Heart right ventricle (tissue), 16 donors: ENCODE data around the gene ADGRL3. TPM values are rescaled to one million over a fixed set of nuclear protein-coding genes. Genes with fewer than 3 reads are reported as not detected.

Source experiments
- ATAC-seq, 8 donors: fragments of 200-7000 bp; cut with Tn5 transposase; one replicate each; pipeline ENCODE4 v1.9.1; 2020; ENCODE audit warnings: mild to moderate bottlenecking in 8 of 8, moderate library complexity in 8 of 8, moderate number of reproducible peaks in 1 of 8
- DNase-seq, 2 donors: peaks; one replicate each; pipeline ENCODE4 v3.0.0-alpha.2; 2020
- H3K27ac ChIP-seq, 10 donors: fragments of 200-600 bp; sonication (generic) in 2 of 10; one replicate each; pipeline versions ENCODE4 v1.5.0 to v1.8.0; 2020 to 2022; ENCODE audit warnings: mild to moderate bottlenecking in 3 of 10
- H3K27me3 ChIP-seq, 7 donors: fragments of 200-600 bp; one replicate each; pipeline ENCODE4 v1.8.0; 2021 to 2022; ENCODE audit warnings: mild to moderate bottlenecking in 2 of 7
- H3K36me3 ChIP-seq, 9 donors: fragments of 200-600 bp; sonication (generic) in 1 of 9; one replicate each; pipeline versions ENCODE4 v1.5.0 to v1.8.0; 2020 to 2022; ENCODE audit warnings: mild to moderate bottlenecking in 2 of 9
- H3K4me1 ChIP-seq, 9 donors: fragments of 200-600 bp; sonication (generic) in 1 of 9; one replicate each; pipeline versions ENCODE4 v1.5.0 to v1.8.0; 2020 to 2022; ENCODE audit warnings: mild to moderate bottlenecking in 4 of 9
- H3K4me3 ChIP-seq, 10 donors: fragments of 200-600 bp; sonication (generic) in 2 of 10; one replicate each; pipeline versions ENCODE4 v1.5.0 to v1.8.0; 2020 to 2022; ENCODE audit warnings: mild to moderate bottlenecking in 7 of 10, moderate library complexity in 2 of 10
- H3K9me3 ChIP-seq, 11 donors: fragments of 200-600 bp in 10 of 11; sonication (generic) in 2 of 11; one replicate each; pipeline versions ENCODE4 v1.5.0 to v1.8.0; 2013 to 2022; ENCODE audit warnings: mild to moderate bottlenecking in 2 of 11, control low read depth in 1 of 11, moderate library complexity in 1 of 11
- WGBS, 2 donors: extraction: QIAGEN DNeasy Blood & Tissue Kit; methylation state at CpG; one replicate each; pipeline ENCODE4 v1.1.7; 2013; ENCODE audit warnings: inconsistent platforms in 1 of 2; 5-methylcytosine and 5-hydroxymethylcytosine counted together
- intact Hi-C, 10 donors: fragments of 100-400 bp; cut with DNase I; formaldehyde crosslinking; loops; one replicate each; pipeline versions ENCODE4 v1.11.1 to v1.14.2; 2022
- polyA plus RNA-seq, 2 donors: library from polyadenylated mRNA; stranded (reverse); fragments of 200-250 nt; gene quantifications; one replicate each; pipeline ENCODE4 v1.2.3, GENCODE V29; 2013
- total RNA-seq, 10 donors: library from RNA; stranded (reverse); fragmentation: NEBNext Ultra II Directional in 3 of 10; extraction: Animal tissue kit (Norgen Biotek cat#: 25700) in 3 of 10; gene quantifications; one replicate each; pipeline versions ENCODE4 v1.2.1 to v1.2.4, GENCODE V29; 2021 to 2023
- TF ChIP-seq, protein P1 (sequence below), 9 donors: fragments of 200-600 bp; sonication (generic) in 2 of 9; IDR thresholded peaks; one replicate each; pipeline versions ENCODE4 v1.5.0 to v1.8.0; 2021 to 2022; ENCODE audit warnings: antibody characterized with exemption in 9 of 9, mild to moderate bottlenecking in 5 of 9, moderate library complexity in 1 of 9
- donor health status: Arrhythmogenic right ventricular cardiomyopathy.
- donor health status: ischemic (EF 13 %, LVEDD 7.1; RV severe dilation, severe dysfunction).
- donor health status: healthy with polysubstance abuse.
- donor health status: DM: no; HTN: yes; CAD: no.
- donor health status: DM: no; HTN: no; CAD: no.
- donor health status: ischemic (EF 25% LVEDD 6.9; RV normal size, moderate dysfunction).
- donor health status: ischemic (EF 25% LVEDD 5.7; RV mildly dilated, moderate dysfunction).
- donor health status: healthy.
- donor health status: DM: yes; HTN: yes; CAD: no.
- donor health status: Ischemic cardiomyopathy.
- donor health status: ischemic (EF 35%, LVEDD 5.7; RV mildly dilated, moderate dysfunction).
- donor health status: nonischemic (EF 11% LVEDD 7.7; RV severe dilation, severe dysfunction).
- donor health status: DM: yes; HTN: yes; CAD: no.
- donor health status: PGD.
- donor health status: ischemic (EF 29% LVEDD 5.4; RV normal size, mild dysfunction).
- donor health status: nonischemic (EF 23%, LVEDD 6.1; RV moderate dilation, normal function).

ADGRL3 gene
- total and polyA plus RNA-seq, 12 donors, result 0.36 to 20.9 (median 4.6) TPM

DNA sequence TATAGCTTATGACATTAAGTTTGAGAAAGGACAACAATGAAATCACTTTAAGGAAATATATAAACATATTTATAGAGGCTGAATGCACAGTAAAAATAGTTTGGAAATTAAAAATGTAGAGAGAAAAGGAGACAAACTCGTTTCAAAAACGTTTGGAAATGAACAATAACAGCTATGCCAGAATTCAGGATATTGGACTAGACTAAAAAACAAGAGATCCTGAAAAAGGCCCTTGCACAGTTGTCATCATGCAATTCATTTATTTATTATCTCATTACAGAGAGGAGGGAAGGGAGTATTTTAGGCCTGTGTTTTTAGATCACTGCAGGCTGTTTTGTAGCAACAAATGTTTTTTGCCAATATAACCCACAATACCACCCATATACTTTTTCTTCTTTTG is 527.2 kb downstream of the ADGRL3 start:
- no peaks in the 10 kb centered on the region for H3K4me1 ChIP-seq
- TF ChIP-seq, protein P1, sequence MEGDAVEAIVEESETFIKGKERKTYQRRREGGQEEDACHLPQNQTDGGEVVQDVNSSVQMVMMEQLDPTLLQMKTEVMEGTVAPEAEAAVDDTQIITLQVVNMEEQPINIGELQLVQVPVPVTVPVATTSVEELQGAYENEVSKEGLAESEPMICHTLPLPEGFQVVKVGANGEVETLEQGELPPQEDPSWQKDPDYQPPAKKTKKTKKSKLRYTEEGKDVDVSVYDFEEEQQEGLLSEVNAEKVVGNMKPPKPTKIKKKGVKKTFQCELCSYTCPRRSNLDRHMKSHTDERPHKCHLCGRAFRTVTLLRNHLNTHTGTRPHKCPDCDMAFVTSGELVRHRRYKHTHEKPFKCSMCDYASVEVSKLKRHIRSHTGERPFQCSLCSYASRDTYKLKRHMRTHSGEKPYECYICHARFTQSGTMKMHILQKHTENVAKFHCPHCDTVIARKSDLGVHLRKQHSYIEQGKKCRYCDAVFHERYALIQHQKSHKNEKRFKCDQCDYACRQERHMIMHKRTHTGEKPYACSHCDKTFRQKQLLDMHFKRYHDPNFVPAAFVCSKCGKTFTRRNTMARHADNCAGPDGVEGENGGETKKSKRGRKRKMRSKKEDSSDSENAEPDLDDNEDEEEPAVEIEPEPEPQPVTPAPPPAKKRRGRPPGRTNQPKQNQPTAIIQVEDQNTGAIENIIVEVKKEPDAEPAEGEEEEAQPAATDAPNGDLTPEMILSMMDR (IDR thresholded peaks at IDR 0.05), result no peak
- H3K27ac ChIP-seq, result no peak overlapping the region
- H3K9me3 ChIP-seq, result no peaks in the 10 kb centered on the region
- DNase-seq (no peak), ATAC-seq (no peak)
- no peak overlapping the region for H3K4me3 ChIP-seq
- intact Hi-C loops, result no loop called here
- 39 to 53% methylated on average over 2 of the region's 2 CpGs for WGBS, 2 donors
- no peaks in the 10 kb centered on the region for H3K27me3 ChIP-seq
- H3K36me3 ChIP-seq, result no peaks in the 10 kb centered on the region

DNA sequence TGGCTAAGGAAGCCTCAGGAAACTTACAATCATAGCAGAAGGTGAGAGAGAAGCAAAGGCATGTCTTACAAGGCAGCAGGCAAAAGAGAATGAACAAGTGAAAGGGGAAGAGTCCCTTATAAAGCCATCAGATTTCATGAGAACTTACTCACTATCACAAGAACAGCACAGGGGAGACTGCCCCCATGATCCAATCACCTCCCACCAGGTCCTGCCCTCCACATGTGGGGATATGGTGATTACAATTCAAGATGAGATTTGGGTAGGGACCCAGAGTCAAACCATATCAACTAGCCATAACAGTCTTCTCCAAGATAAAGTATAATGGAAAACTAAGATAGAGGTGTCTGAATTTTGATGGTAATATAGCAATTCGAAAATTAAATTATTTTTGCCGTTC is 534.3 kb downstream of the ADGRL3 start:
- H3K9me3 ChIP-seq, result no peaks in the 10 kb centered on the region
- 86 to 91% methylated on average over 2 of the region's 2 CpGs for WGBS, 2 donors
- H3K36me3 ChIP-seq, result no peaks in the 10 kb centered on the region
- H3K27ac ChIP-seq, result no peak overlapping the region
- no peak overlapping the region for H3K4me3 ChIP-seq
- no peak for ATAC-seq
- no peaks in the 10 kb centered on the region for H3K27me3 ChIP-seq
- intact Hi-C loops, result no loop called here
- TF ChIP-seq, protein P1 (IDR thresholded peaks at IDR 0.05), result no peak
- no peak for DNase-seq
- H3K4me1 ChIP-seq, result no peaks in the 10 kb centered on the region

DNA sequence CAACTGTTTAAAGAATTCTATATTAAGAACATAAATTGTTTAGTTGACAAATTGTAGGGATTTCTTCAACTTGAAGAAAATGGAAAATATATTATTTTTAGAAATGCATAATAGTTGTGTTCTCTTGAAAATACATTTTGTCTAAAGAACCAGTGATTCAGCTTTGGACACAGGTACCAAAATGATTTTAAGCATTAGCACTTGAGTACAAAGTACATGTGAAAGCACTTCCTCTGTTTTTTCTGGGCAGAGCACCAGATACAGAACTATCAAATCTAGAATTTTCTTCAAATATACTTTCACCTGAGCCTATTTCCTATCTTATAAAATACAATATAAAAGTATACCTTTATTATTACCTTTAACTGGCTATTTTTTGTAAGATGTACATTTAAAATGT is 539.8 kb downstream of the ADGRL3 start:
- intact Hi-C loops, result loop anchor here in 1 of 10 donors (5.0 kb wide), 1 partner anchor 247 kb away; no protein-coding TSS in a partner anchor
- Histone ChIP-seq H3K4me1 (peaks cover 0 to 17% (median 0%) of the 10 kb centered on the region in 9 donors), H3K4me3 (no peak overlapping the region), H3K36me3 (no peaks in the 10 kb centered on the region), H3K27me3 (no peaks in the 10 kb centered on the region), H3K9me3 (peaks cover 0 to 11% (median 0%) of the 10 kb centered on the region in 11 donors), H3K27ac (no peak overlapping the region)
- TF ChIP-seq, protein P1 (IDR thresholded peaks at IDR 0.05), result no peak
- no peak for DNase-seq
- ATAC-seq, result no peak

DNA sequence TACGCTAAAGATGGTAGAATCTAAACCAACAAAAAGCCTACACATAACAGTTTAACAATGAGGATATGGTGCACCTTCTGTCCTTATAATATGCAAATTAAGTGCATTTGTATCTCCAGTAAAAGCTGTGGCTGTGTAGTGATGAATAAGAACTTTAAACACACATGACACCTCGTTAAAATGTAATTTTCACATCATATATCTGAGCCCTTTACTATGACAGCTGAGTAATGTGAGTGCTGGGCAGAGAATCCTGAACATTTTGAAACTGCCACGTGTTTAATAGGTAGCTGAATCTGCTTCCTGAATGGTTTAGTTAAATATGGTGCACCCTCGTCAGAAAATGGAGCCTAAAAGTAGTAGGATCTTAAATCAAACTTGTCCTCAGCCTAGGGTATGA is 540.8 kb downstream of the ADGRL3 start:
- intact Hi-C loops, result loop anchor here in 1 of 10 donors (5.0 kb wide), 1 partner anchor 246 kb away; no protein-coding TSS in a partner anchor
- peak overlapping the region in 1 of 10 donors; percentile 28 for H3K4me3 ChIP-seq
- H3K4me1 ChIP-seq, result peaks cover 0 to 17% (median 0%) of the 10 kb centered on the region in 9 donors
- no peaks in the 10 kb centered on the region for H3K27me3 ChIP-seq
- TF ChIP-seq, protein P1 (IDR thresholded peaks at IDR 0.05), result no peak
- peak overlapping the region in 3 of 10 donors; percentile 39 to 58 (median 45) for H3K27ac ChIP-seq
- DNase-seq, result no peak
- H3K36me3 ChIP-seq, result no peaks in the 10 kb centered on the region
- peaks cover 0 to 11% (median 0%) of the 10 kb centered on the region in 11 donors for H3K9me3 ChIP-seq
- 37 to 39% methylated on average over 4 of the region's 4 CpGs for WGBS, 2 donors
- peak in 4 of 8 donors; percentile 33 to 49 (median 44) for ATAC-seq
